Effector memory CD8-positive, alpha-beta T cell (primary cell): Measurements from ENCODE around the gene LNX2.
A peak's percentile ranks its signal among the peaks of the same experiment; 100 is the strongest.

Experiments used
- ATAC-seq: fragments of 150-1000 bp; cut with Tn5 transposase; replicated peaks from 2 replicates; pipeline ENCODE4 v1.10.0; 2021; ENCODE audit warnings: mild to moderate bottlenecking, moderate library complexity
- DNase-seq, 3 experiments: peaks; one replicate each; pipeline ENCODE4 v3.0.0; 2021
- H3K27ac Mint-ChIP-seq, 2 donors: one replicate each; pipeline ENCODE4 v1.8.0; 2022; ENCODE audit warnings: mild to moderate bottlenecking in 2 of 2, mixed read lengths in 2 of 2, moderate library complexity in 2 of 2
- H3K27me3 Mint-ChIP-seq, 2 donors: one replicate each; pipeline ENCODE4 v1.8.0; 2022; ENCODE audit warnings: mixed read lengths in 2 of 2
- H3K36me3 Mint-ChIP-seq: one replicate; pipeline ENCODE4 v1.8.0; 2022; ENCODE audit warnings: mild to moderate bottlenecking, moderate library complexity, mixed read lengths; ENCODE audit not compliant: insufficient read depth
- H3K4me1 Mint-ChIP-seq, 2 donors: one replicate each; pipeline ENCODE4 v1.8.0; 2022; ENCODE audit warnings: low read depth in 2 of 2, mixed read lengths in 2 of 2
- H3K4me3 Mint-ChIP-seq, 2 donors: one replicate each; pipeline ENCODE4 v1.8.0; 2022; ENCODE audit warnings: mild to moderate bottlenecking in 2 of 2, mixed read lengths in 2 of 2, moderate library complexity in 2 of 2
- H3K9me3 Mint-ChIP-seq, 2 donors: one replicate each; pipeline ENCODE4 v1.8.0; 2022; ENCODE audit warnings: mixed read lengths in 2 of 2

Gene LNX2

GRCh38 chr13:27559719-27560118 lies 60.6 kb downstream of the LNX2 start:
- ATAC-seq (peak; percentile 99), DNase-seq (peak; percentile 31 to 40 (median 37))
- H3K4me1 Mint-ChIP-seq, result peaks cover 17 to 18% of the 10 kb centered on the region in 2 donors
- peaks cover 9% of the 10 kb centered on the region for H3K36me3 Mint-ChIP-seq
- H3K27ac Mint-ChIP-seq, result peak overlapping the region; percentile 22 to 62
- H3K4me3 Mint-ChIP-seq, result no peak overlapping the region
- no peaks in the 10 kb centered on the region for H3K27me3 Mint-ChIP-seq
- H3K9me3 Mint-ChIP-seq, result no peaks in the 10 kb centered on the region

GRCh38 chr13:27556109-27556508 lies 64.2 kb downstream of the LNX2 start:
- H3K36me3 Mint-ChIP-seq, result peaks cover 11% of the 10 kb centered on the region
- no peak for DNase-seq
- no peaks in the 10 kb centered on the region for H3K27me3 Mint-ChIP-seq

GRCh38 chr13:27551562-27551961 lies 68.8 kb downstream of the LNX2 start:
- no peak for DNase-seq
- Mint-ChIP-seq H3K4me3 (no peak overlapping the region), H3K9me3 (no peaks in the 10 kb centered on the region), H3K36me3 (peaks cover 27% of the 10 kb centered on the region), H3K4me1 (no peaks in the 10 kb centered on the region), H3K27ac (no peak overlapping the region), H3K27me3 (no peaks in the 10 kb centered on the region)
- ATAC-seq, result no peak

More at GRCh38 chr13:27556109-27556508, 64.2 kb downstream of the LNX2 start:
- H3K27ac Mint-ChIP-seq, result no peak overlapping the region
- H3K9me3 Mint-ChIP-seq, result no peaks in the 10 kb centered on the region
- no peak for ATAC-seq
- H3K4me1 Mint-ChIP-seq, result peaks cover 8 to 10% of the 10 kb centered on the region in 2 donors
- H3K4me3 Mint-ChIP-seq, result no peak overlapping the region

GRCh38 chr13:27549406-27549981 lies 70.8 kb downstream of the LNX2 start:
- Mint-ChIP-seq H3K36me3 (peaks cover 37% of the 10 kb centered on the region), H3K4me1 (no peaks in the 10 kb centered on the region), H3K27me3 (no peaks in the 10 kb centered on the region), H3K27ac (peak overlapping the region in 1 of 2 donors; percentile 12), H3K4me3 (no peak overlapping the region), H3K9me3 (no peaks in the 10 kb centered on the region)
- DNase-seq (no peak), ATAC-seq (no peak)

- Mint-ChIP-seq H3K9me3 (no peaks in the 10 kb centered on the region), H3K4me3 (no peak overlapping the region), H3K27ac (no peak overlapping the region), H3K36me3 (peaks cover 13% of the 10 kb centered on the region), H3K4me1 (no peaks in the 10 kb centered on the region), H3K27me3 (no peaks in the 10 kb centered on the region)
- DNase-seq (no peak), ATAC-seq (no peak)
Observed at GRCh38 chr13:27542220-27542619, 78.1 kb downstream of the LNX2 start.

- H3K36me3 Mint-ChIP-seq, result peaks cover 9% of the 10 kb centered on the region
- no peaks in the 10 kb centered on the region for H3K4me1 Mint-ChIP-seq
- no peaks in the 10 kb centered on the region for H3K9me3 Mint-ChIP-seq
- H3K27ac Mint-ChIP-seq, result no peak overlapping the region
- DNase-seq, result no peak
- H3K27me3 Mint-ChIP-seq, result no peaks in the 10 kb centered on the region
- no peak for ATAC-seq
- no peak overlapping the region for H3K4me3 Mint-ChIP-seq
Observed at GRCh38 chr13:27541386-27541785, 78.9 kb downstream of the LNX2 start.

- Mint-ChIP-seq H3K4me3 (no peak overlapping the region), H3K27ac (no peak overlapping the region), H3K36me3 (no peaks in the 10 kb centered on the region), H3K4me1 (peaks cover 7 to 9% of the 10 kb centered on the region in 2 donors), H3K9me3 (no peaks in the 10 kb centered on the region), H3K27me3 (no peaks in the 10 kb centered on the region)
- ATAC-seq (no peak), DNase-seq (no peak)
Observed at GRCh38 chr13:27536361-27537101, 83.8 kb downstream of the LNX2 start.

- Mint-ChIP-seq H3K9me3 (no peaks in the 10 kb centered on the region), H3K36me3 (no peaks in the 10 kb centered on the region), H3K27ac (no peak overlapping the region), H3K4me3 (no peak overlapping the region), H3K4me1 (peaks cover 7 to 9% of the 10 kb centered on the region in 2 donors), H3K27me3 (peaks cover 0 to 6% of the 10 kb centered on the region in 2 donors)
- DNase-seq (no peak), ATAC-seq (no peak)
Observed at GRCh38 chr13:27535546-27535945, 84.8 kb downstream of the LNX2 start.

- H3K27ac Mint-ChIP-seq, result no peak overlapping the region
Observed at GRCh38 chr13:27534981-27535380, 85.3 kb downstream of the LNX2 start.

GRCh38 chr13:27534108-27534980 lies 86.0 kb downstream of the LNX2 start:
- ATAC-seq, result no peak
- no peaks in the 10 kb centered on the region for H3K9me3 Mint-ChIP-seq
- H3K36me3 Mint-ChIP-seq, result no peaks in the 10 kb centered on the region
- H3K27ac Mint-ChIP-seq, result no peak overlapping the region
- H3K27me3 Mint-ChIP-seq, result peaks cover 0 to 7% of the 10 kb centered on the region in 2 donors
- H3K4me3 Mint-ChIP-seq, result no peak overlapping the region
- peaks cover 7 to 9% of the 10 kb centered on the region in 2 donors for H3K4me1 Mint-ChIP-seq
- DNase-seq, result no peak

More at GRCh38 chr13:27534981-27535380, 85.3 kb downstream of the LNX2 start:
- Mint-ChIP-seq H3K36me3 (no peaks in the 10 kb centered on the region), H3K9me3 (no peaks in the 10 kb centered on the region), H3K4me3 (no peak overlapping the region), H3K27me3 (peaks cover 0 to 7% of the 10 kb centered on the region in 2 donors), H3K4me1 (peaks cover 7 to 9% of the 10 kb centered on the region in 2 donors)
- no peak for DNase-seq
- ATAC-seq, result no peak

- Mint-ChIP-seq H3K27me3 (peaks cover 6 to 7% of the 10 kb centered on the region in 2 donors), H3K9me3 (no peaks in the 10 kb centered on the region), H3K36me3 (no peaks in the 10 kb centered on the region), H3K27ac (peak overlapping the region; percentile 42 to 53), H3K4me1 (peaks cover 7 to 9% of the 10 kb centered on the region in 2 donors), H3K4me3 (peak overlapping the region in 1 of 2 donors; percentile 32)
- ATAC-seq (peak; percentile 91), DNase-seq (peak; percentile 35 to 45 (median 42))
Observed at GRCh38 chr13:27533155-27533643, 87.1 kb downstream of the LNX2 start.

GRCh38 chr13:27528908-27529307 lies 91.4 kb downstream of the LNX2 start:
- H3K27me3 Mint-ChIP-seq, result peaks cover 17 to 36% of the 10 kb centered on the region in 2 donors
- ATAC-seq, result no peak
- H3K27ac Mint-ChIP-seq, result no peak overlapping the region
- peaks cover 5% of the 10 kb centered on the region for H3K36me3 Mint-ChIP-seq
- peaks cover 9 to 11% of the 10 kb centered on the region in 2 donors for H3K4me1 Mint-ChIP-seq
- no peaks in the 10 kb centered on the region for H3K9me3 Mint-ChIP-seq
- H3K4me3 Mint-ChIP-seq, result no peak overlapping the region
- no peak for DNase-seq

GRCh38 chr13:27526516-27526915 lies 93.8 kb downstream of the LNX2 start:
- peaks cover 0 to 3% of the 10 kb centered on the region in 2 donors for H3K4me1 Mint-ChIP-seq
- DNase-seq (no peak), ATAC-seq (no peak)
- H3K27me3 Mint-ChIP-seq, result peaks cover 17 to 36% of the 10 kb centered on the region in 2 donors
- H3K4me3 Mint-ChIP-seq, result no peak overlapping the region
- H3K36me3 Mint-ChIP-seq, result peaks cover 5% of the 10 kb centered on the region
- no peaks in the 10 kb centered on the region for H3K9me3 Mint-ChIP-seq
- H3K27ac Mint-ChIP-seq, result no peak overlapping the region
